HEK293 (cell line): Measurements from ENCODE around the gene IKZF1.

Experiments
- CTCF ChIA-PET: fragments of 350-600 bp; formaldehyde crosslinking; extraction: SDS; loops from one replicate; lab custom pipeline; 2021; ENCODE audit warnings: antibody characterized with exemption; lab: Yijun Ruan, JAX
- POLR2A ChIA-PET: fragments of 300-600 bp; formaldehyde crosslinking; extraction: SDS; loops from one replicate; lab custom pipeline; 2020; ENCODE audit warnings: antibody characterized with exemption, inconsistent platforms; lab: Yijun Ruan, JAX
- H3K27ac ChIP-seq: fragments of 200-500 bp; sonication (Bioruptor generic); 2 replicates; pipeline ENCODE4 v1.5.1; 2014; ENCODE audit warnings: low read depth, low read length, control low read depth, inconsistent platforms; ENCODE audit errors: extremely low read depth
- H3K36me3 ChIP-seq, 2 experiments: fragments of 200-500 bp in 1 of 2; sonication (Bioruptor generic) in 1 of 2; 1 replicate in 1 of 2; 2 replicates in 1 of 2; pipeline ENCODE4 v1.5.1; 2014 to 2017; ENCODE audit warnings: inconsistent platforms in 2 of 2, low read length in 2 of 2; ENCODE audit not compliant: control insufficient read depth in 2 of 2, insufficient read depth in 1 of 2
- H3K4me1 ChIP-seq: fragments of 200-500 bp; sonication (Bioruptor generic); 2 replicates; pipeline ENCODE4 v1.5.1; 2014; ENCODE audit warnings: mild to moderate bottlenecking, low read length, inconsistent platforms; ENCODE audit not compliant: control insufficient read depth, insufficient read depth
- H3K4me3 ChIP-seq: 2 replicates; pipeline ENCODE4 v1.5.1; 2011; ENCODE audit warnings: low read depth, mild to moderate bottlenecking, control low read depth, low read length, moderate library complexity
- H3K9me3 ChIP-seq: fragments of 200-500 bp; sonication (Bioruptor generic); 2 replicates; pipeline ENCODE4 v1.5.1; 2014; ENCODE audit warnings: low read depth, low read length, inconsistent platforms; ENCODE audit not compliant: control insufficient read depth, insufficient read depth
- FEZF1 ChIP-seq: fragments of 450-650 bp; formaldehyde crosslinking; IDR thresholded peaks from 2 replicates; pipeline ENCODE4 v1.5.1; 2016; ENCODE audit warnings: missing biosample characterization, missing genetic modification characterization
- MZF1 ChIP-seq: fragments of 450-650 bp; formaldehyde crosslinking; IDR thresholded peaks from 2 replicates; pipeline ENCODE4 v1.5.1; 2017; ENCODE audit warnings: missing biosample characterization, missing genetic modification characterization, borderline replicate concordance
- SALL2 ChIP-seq: fragments of 450-650 bp; formaldehyde crosslinking; IDR thresholded peaks from 2 replicates; pipeline ENCODE4 v1.5.0; 2017; ENCODE audit warnings: missing biosample characterization, mild to moderate bottlenecking, missing genetic modification characterization, borderline replicate concordance
- ZIC2 ChIP-seq: fragments of 450-650 bp; formaldehyde crosslinking; IDR thresholded peaks from 2 replicates; pipeline ENCODE4 v1.5.1; 2016; ENCODE audit warnings: missing biosample characterization, missing genetic modification characterization
- ZNF2 ChIP-seq: fragments of 450-650 bp; formaldehyde crosslinking; IDR thresholded peaks from 2 replicates; pipeline ENCODE4 v1.5.1; 2016; ENCODE audit warnings: missing biosample characterization, missing genetic modification characterization
- ZNF24 ChIP-seq: fragments of 450-650 bp; formaldehyde crosslinking; IDR thresholded peaks from 2 replicates; pipeline ENCODE4 v1.5.1; 2016; ENCODE audit warnings: missing biosample characterization, missing genetic modification characterization
- ZNF394 ChIP-seq: fragments of 450-650 bp; formaldehyde crosslinking; IDR thresholded peaks from 2 replicates; pipeline ENCODE4 v1.5.1; 2016; ENCODE audit warnings: missing biosample characterization, missing genetic modification characterization, mild to moderate bottlenecking, moderate library complexity, borderline replicate concordance
- ZNF513 ChIP-seq: fragments of 450-650 bp; IDR thresholded peaks from 2 replicates; pipeline ENCODE4 v1.5.1; 2018; ENCODE audit warnings: missing biosample characterization, missing genetic modification characterization
- ZNF514 ChIP-seq: fragments of 450-650 bp; formaldehyde crosslinking; IDR thresholded peaks from 2 replicates; pipeline ENCODE4 v1.5.1; 2016; ENCODE audit warnings: missing biosample characterization, missing genetic modification characterization
- ZNF548 ChIP-seq: fragments of 450-650 bp; formaldehyde crosslinking; IDR thresholded peaks from 2 replicates; pipeline ENCODE4 v1.5.1; 2016; ENCODE audit warnings: missing biosample characterization, missing genetic modification characterization
- ZNF549 ChIP-seq: fragments of 450-650 bp; IDR thresholded peaks from 2 replicates; pipeline ENCODE4 v1.5.1; 2018; ENCODE audit warnings: missing biosample characterization, missing genetic modification characterization, mild to moderate bottlenecking, inconsistent platforms, moderate library complexity
- ZNF560 ChIP-seq: fragments of 450-650 bp; formaldehyde crosslinking; IDR thresholded peaks from 2 replicates; pipeline ENCODE4 v1.5.1; 2017; ENCODE audit warnings: missing biosample characterization, missing genetic modification characterization, borderline replicate concordance
- ZNF561 ChIP-seq: fragments of 450-650 bp; IDR thresholded peaks from 2 replicates; pipeline ENCODE4 v1.5.1; 2018; ENCODE audit warnings: missing biosample characterization, missing genetic modification characterization, borderline replicate concordance
- ZNF610 ChIP-seq: fragments of 450-650 bp; formaldehyde crosslinking; IDR thresholded peaks from 2 replicates; pipeline ENCODE4 v1.5.1; 2016; ENCODE audit warnings: missing biosample characterization, missing genetic modification characterization, borderline replicate concordance
- ZNF660 ChIP-seq: fragments of 450-650 bp; IDR thresholded peaks from 2 replicates; pipeline ENCODE4 v1.5.1; 2018; ENCODE audit warnings: missing biosample characterization, mild to moderate bottlenecking, missing genetic modification characterization
- ZNF837 ChIP-seq: fragments of 450-650 bp; formaldehyde crosslinking; IDR thresholded peaks from 2 replicates; pipeline ENCODE4 v1.5.1; 2016; ENCODE audit warnings: missing biosample characterization, missing genetic modification characterization
- ZSCAN23 ChIP-seq: fragments of 450-650 bp; formaldehyde crosslinking; IDR thresholded peaks from 2 replicates; pipeline ENCODE4 v1.5.1; 2016; ENCODE audit warnings: missing biosample characterization, missing genetic modification characterization
- ZSCAN30 ChIP-seq: fragments of 450-650 bp; IDR thresholded peaks from 2 replicates; pipeline ENCODE4 v1.5.1; 2018; ENCODE audit warnings: missing biosample characterization, mild to moderate bottlenecking, missing genetic modification characterization, moderate library complexity
- TF ChIP-seq, protein P1 (sequence below): fragments of 450-650 bp; formaldehyde crosslinking; IDR thresholded peaks from 2 replicates; pipeline ENCODE4 v1.5.1; 2016; ENCODE audit warnings: missing biosample characterization, missing genetic modification characterization
- TF ChIP-seq, protein P2 (sequence below): fragments of 450-650 bp; formaldehyde crosslinking; IDR thresholded peaks from 2 replicates; pipeline ENCODE4 v1.5.1; 2016; ENCODE audit warnings: missing biosample characterization, missing genetic modification characterization
- TF ChIP-seq, protein P3 (sequence below): fragments of 450-650 bp; formaldehyde crosslinking; IDR thresholded peaks from 2 replicates; pipeline ENCODE4 v1.5.1; 2017; ENCODE audit warnings: missing biosample characterization, missing genetic modification characterization

Gene IKZF1

GRCh38 chr7:50427518-50427917 is 123.0 kb downstream of the IKZF1 start (continued):
- TF ChIP-seq, protein P1, sequence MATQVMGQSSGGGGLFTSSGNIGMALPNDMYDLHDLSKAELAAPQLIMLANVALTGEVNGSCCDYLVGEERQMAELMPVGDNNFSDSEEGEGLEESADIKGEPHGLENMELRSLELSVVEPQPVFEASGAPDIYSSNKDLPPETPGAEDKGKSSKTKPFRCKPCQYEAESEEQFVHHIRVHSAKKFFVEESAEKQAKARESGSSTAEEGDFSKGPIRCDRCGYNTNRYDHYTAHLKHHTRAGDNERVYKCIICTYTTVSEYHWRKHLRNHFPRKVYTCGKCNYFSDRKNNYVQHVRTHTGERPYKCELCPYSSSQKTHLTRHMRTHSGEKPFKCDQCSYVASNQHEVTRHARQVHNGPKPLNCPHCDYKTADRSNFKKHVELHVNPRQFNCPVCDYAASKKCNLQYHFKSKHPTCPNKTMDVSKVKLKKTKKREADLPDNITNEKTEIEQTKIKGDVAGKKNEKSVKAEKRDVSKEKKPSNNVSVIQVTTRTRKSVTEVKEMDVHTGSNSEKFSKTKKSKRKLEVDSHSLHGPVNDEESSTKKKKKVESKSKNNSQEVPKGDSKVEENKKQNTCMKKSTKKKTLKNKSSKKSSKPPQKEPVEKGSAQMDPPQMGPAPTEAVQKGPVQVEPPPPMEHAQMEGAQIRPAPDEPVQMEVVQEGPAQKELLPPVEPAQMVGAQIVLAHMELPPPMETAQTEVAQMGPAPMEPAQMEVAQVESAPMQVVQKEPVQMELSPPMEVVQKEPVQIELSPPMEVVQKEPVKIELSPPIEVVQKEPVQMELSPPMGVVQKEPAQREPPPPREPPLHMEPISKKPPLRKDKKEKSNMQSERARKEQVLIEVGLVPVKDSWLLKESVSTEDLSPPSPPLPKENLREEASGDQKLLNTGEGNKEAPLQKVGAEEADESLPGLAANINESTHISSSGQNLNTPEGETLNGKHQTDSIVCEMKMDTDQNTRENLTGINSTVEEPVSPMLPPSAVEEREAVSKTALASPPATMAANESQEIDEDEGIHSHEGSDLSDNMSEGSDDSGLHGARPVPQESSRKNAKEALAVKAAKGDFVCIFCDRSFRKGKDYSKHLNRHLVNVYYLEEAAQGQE (tag by site-specific recombination), result no peak

DNA sequence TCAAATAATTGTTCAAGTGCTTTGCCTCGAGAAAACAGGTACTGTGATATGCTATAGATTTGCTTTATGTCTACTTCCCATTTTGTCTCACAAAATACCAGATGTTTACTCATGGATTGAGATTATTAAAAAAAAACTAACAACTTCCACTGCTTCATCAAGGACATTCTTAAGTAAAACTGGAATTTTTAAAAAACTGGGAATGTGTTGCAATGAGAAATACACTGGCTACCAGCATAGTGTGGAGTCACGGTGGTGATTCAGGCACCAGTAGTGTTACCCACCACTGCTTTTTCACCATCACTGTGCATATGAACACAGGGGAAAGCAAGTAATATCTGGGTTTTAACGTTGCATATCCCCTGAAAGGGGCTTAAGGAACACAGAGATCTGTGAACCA is 124.4 kb downstream of the IKZF1 start:
- ChIA-PET CTCF (no interaction called here), POLR2A (no interaction called here)
- H3K4me1 ChIP-seq, result no peaks in the 10 kb centered on the region
- TF ChIP-seq ZNF2 (tag by site-specific recombination) (no peak), ZNF660 (tag by site-specific recombination) (no peak), ZSCAN30 (no peak), ZNF513 (tag by site-specific recombination) (no peak), ZSCAN23 (tag by site-specific recombination) (no peak), ZNF560 (tag by site-specific recombination) (no peak), MZF1 (no peak), ZNF24 (no peak), ZNF561 (tag by site-specific recombination) (no peak), ZNF610 (tag by site-specific recombination) (no peak), ZNF548 (tag by site-specific recombination) (no peak)
- TF ChIP-seq, protein P2, sequence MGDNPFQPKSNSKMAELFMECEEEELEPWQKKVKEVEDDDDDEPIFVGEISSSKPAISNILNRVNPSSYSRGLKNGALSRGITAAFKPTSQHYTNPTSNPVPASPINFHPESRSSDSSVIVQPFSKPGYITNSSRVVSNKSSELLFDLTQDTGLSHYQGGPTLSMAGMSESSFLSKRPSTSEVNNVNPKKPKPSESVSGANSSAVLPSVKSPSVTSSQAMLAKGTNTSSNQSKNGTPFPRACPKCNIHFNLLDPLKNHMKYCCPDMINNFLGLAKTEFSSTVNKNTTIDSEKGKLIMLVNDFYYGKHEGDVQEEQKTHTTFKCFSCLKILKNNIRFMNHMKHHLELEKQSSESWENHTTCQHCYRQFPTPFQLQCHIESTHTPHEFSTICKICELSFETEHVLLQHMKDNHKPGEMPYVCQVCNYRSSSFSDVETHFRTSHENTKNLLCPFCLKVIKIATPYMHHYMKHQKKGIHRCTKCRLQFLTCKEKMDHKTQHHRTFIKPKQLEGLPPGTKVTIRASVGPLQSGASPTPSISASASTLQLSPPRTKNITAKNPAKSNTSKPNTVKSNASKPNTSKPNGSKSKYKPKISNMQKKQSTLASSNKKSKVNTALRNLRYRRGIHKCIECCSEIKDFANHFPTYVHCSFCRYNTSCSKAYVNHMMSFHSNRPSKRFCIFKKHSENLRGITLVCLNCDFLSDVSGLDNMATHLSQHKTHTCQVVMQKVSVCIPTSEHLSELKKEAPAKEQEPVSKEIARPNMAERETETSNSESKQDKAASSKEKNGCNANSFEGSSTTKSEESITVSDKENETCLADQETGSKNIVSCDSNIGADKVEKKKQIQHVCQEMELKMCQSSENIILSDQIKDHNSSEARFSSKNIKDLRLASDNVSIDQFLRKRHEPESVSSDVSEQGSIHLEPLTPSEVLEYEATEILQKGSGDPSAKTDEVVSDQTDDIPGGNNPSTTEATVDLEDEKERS (tag by site-specific recombination), result no peak
- no peak overlapping the region for H3K4me3 ChIP-seq
- no peaks in the 10 kb centered on the region for H3K36me3 ChIP-seq
- H3K27ac ChIP-seq, result no peak overlapping the region
- H3K9me3 ChIP-seq, result no peaks in the 10 kb centered on the region

- no peak overlapping the region for H3K27ac ChIP-seq
- no peaks in the 10 kb centered on the region; a peak in 1 of 3 replicates for H3K36me3 ChIP-seq
- ChIA-PET POLR2A (no interaction called here), CTCF (interaction anchor here (2.0 to 2.3 kb wide), 2 partner anchors 13 to 226 kb away, joined by 4 to 10 read pairs; no protein-coding TSS in a partner anchor)
- no peak overlapping the region for H3K4me3 ChIP-seq
- no peaks in the 10 kb centered on the region for H3K9me3 ChIP-seq
- H3K4me1 ChIP-seq, result no peaks in the 10 kb centered on the region
- TF ChIP-seq ZNF837, result no peak
- TF ChIP-seq ZIC2, result no peak
- TF ChIP-seq ZNF394 (tag by site-specific recombination), result no peak
- no peak for TF ChIP-seq ZNF549 (tag by site-specific recombination)
- no peak for TF ChIP-seq ZNF514
- TF ChIP-seq, protein P3, sequence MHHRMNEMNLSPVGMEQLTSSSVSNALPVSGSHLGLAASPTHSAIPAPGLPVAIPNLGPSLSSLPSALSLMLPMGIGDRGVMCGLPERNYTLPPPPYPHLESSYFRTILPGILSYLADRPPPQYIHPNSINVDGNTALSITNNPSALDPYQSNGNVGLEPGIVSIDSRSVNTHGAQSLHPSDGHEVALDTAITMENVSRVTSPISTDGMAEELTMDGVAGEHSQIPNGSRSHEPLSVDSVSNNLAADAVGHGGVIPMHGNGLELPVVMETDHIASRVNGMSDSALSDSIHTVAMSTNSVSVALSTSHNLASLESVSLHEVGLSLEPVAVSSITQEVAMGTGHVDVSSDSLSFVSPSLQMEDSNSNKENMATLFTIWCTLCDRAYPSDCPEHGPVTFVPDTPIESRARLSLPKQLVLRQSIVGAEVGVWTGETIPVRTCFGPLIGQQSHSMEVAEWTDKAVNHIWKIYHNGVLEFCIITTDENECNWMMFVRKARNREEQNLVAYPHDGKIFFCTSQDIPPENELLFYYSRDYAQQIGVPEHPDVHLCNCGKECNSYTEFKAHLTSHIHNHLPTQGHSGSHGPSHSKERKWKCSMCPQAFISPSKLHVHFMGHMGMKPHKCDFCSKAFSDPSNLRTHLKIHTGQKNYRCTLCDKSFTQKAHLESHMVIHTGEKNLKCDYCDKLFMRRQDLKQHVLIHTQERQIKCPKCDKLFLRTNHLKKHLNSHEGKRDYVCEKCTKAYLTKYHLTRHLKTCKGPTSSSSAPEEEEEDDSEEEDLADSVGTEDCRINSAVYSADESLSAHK (tag by site-specific recombination), result no peak
- no peak for TF ChIP-seq FEZF1
- no peak for TF ChIP-seq SALL2 (tag by site-specific recombination)
These were observed 126.8 kb downstream of the IKZF1 start for GRCh38 chr7:50431316-50431715.
